ENCODE measurements around the gene TRIM71. TPM values are rescaled to one million over a fixed set of nuclear protein-coding genes. Genes with fewer than 3 reads are reported as not detected.
"Not testable (repeated sequence)": the region's sequence is repeated elsewhere in the genome, so short reads cannot be mapped to it uniquely, and the experiment has no call there.

TRIM71 gene
- total RNA-seq, 1 donor from 2014 or later: 0.52 TPM

DNA sequence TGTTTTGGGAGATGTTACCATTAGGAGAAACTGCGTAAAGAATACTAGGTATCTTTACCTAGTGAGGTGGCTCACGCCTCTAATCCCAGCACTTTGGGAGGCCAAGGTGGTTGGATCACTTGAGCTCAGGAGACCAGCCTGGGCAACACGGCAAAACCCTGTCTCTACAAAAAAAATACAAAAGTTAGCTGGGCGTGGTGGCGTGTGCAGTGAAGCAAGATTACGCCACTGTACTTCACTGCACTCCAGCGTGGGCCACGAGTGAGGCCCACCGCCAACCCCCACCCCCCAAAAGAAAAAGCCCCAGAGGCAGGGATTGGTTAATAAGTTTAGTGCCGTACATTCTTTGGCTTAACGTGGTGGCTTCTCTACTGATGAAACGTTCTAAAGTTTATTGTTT lies 23.5 kb downstream of the TRIM71 start:
- H3K36me3 ChIP-seq (ENCODE audit: control insufficient read depth in 3 of 3, insufficient read depth in 3 of 3, low read length in 3 of 3): no peaks in the 10 kb centered on the region
- no peaks in the 10 kb centered on the region for H3K9me3 ChIP-seq (ENCODE audit: control insufficient read depth in 3 of 3, low read length in 3 of 3)
- no peak overlapping the region for H3K9ac ChIP-seq (ENCODE audit: low read depth in 1 of 3, low read length in 3 of 3)
- H3K4me3 ChIP-seq (ENCODE audit: low read length in 3 of 3): no peak overlapping the region
- H3K4me1 ChIP-seq (ENCODE audit: control insufficient read depth in 3 of 3, insufficient read depth in 3 of 3, low read length in 3 of 3): no peaks in the 10 kb centered on the region
- peaks cover 0 to 17% (median 4%) of the 10 kb centered on the region in 3 donors for H3K27me3 ChIP-seq (ENCODE audit: control insufficient read depth in 3 of 3, insufficient read depth in 3 of 3, low read length in 3 of 3)
- no peak overlapping the region for H3K27ac ChIP-seq (ENCODE audit: low read depth, low read length)

DNA sequence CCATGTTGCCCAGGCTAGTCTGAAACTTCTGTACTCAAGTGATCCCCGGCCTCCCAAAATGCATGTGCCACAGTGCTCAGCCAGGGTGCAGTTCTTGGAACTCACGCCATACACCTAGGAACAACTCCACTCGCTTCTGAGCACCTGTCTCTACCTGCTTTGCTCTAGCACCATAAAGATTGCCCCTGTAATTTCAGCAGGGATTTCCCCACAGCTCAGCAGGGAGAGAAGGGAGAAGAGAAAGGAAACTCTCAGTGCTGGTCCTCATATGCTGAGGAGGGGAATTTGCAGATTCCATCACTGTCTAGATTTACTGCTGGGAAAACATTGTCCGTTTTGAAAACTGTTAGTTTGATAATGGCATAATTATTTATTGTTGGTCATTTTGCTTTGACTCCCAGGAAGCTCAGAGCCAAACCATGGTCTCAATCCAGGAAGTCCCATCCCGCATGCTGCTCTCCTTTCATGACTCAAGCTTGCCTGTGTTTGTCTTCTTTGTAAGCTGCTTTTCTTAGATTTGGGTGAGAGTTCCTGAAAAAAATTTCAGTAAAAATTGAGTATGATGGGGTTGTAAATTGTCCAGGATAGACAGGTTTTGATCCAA lies 24.2 kb downstream of the TRIM71 start:
- Histone ChIP-seq H3K36me3 (ENCODE audit: control insufficient read depth in 3 of 3, insufficient read depth in 3 of 3, low read length in 3 of 3) (no peaks in the 10 kb centered on the region), H3K9ac (ENCODE audit: low read depth in 1 of 3, low read length in 3 of 3) (no peak overlapping the region), H3K4me3 (ENCODE audit: low read length in 3 of 3) (no peak overlapping the region), H3K27ac (ENCODE audit: low read depth, low read length) (no peak overlapping the region), H3K9me3 (ENCODE audit: control insufficient read depth in 3 of 3, low read length in 3 of 3) (no peaks in the 10 kb centered on the region), H3K4me1 (ENCODE audit: control insufficient read depth in 3 of 3, insufficient read depth in 3 of 3, low read length in 3 of 3) (no peaks in the 10 kb centered on the region), H3K27me3 (ENCODE audit: control insufficient read depth in 3 of 3, insufficient read depth in 3 of 3, low read length in 3 of 3) (peaks cover 0 to 15% (median 4%) of the 10 kb centered on the region in 3 donors)

DNA sequence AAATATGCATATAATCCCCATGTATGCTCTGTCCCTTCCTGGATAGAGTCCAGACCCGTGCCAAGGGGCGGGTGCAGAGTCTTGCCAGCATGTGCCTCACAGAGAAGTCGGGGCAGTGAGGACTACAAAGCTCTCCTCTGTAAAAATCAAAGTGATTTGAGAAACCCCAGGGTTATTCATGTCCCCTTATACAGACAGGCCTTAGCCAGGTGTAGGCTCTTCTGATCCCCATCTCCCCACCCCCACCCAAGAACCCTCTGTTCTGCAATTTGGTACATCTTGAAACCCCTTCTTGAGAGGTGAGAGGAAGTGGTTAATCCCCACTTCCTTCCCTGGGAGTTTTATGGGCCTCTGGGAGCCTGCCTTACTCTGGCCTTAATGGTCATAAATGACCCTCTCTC lies 24.7 kb downstream of the TRIM71 start:
- Histone ChIP-seq H3K9me3 (ENCODE audit: control insufficient read depth in 3 of 3, low read length in 3 of 3) (no peaks in the 10 kb centered on the region), H3K36me3 (ENCODE audit: control insufficient read depth in 3 of 3, insufficient read depth in 3 of 3, low read length in 3 of 3) (no peaks in the 10 kb centered on the region), H3K27me3 (ENCODE audit: control insufficient read depth in 3 of 3, insufficient read depth in 3 of 3, low read length in 3 of 3) (peaks cover 0 to 12% (median 4%) of the 10 kb centered on the region in 3 donors), H3K27ac (ENCODE audit: low read depth, low read length) (no peak overlapping the region), H3K9ac (ENCODE audit: low read depth in 1 of 3, low read length in 3 of 3) (no peak overlapping the region), H3K4me3 (ENCODE audit: low read length in 3 of 3) (no peak overlapping the region), H3K4me1 (ENCODE audit: control insufficient read depth in 3 of 3, insufficient read depth in 3 of 3, low read length in 3 of 3) (no peaks in the 10 kb centered on the region)

GRCh38 chr3:32842987-32843386 lies 25.2 kb downstream of the TRIM71 start:
- H3K27ac ChIP-seq (ENCODE audit: low read depth, low read length): no peak overlapping the region
- H3K4me3 ChIP-seq (ENCODE audit: low read length in 3 of 3): no peak overlapping the region
- no peaks in the 10 kb centered on the region for H3K4me1 ChIP-seq (ENCODE audit: control insufficient read depth in 3 of 3, insufficient read depth in 3 of 3, low read length in 3 of 3)
- no peak overlapping the region for H3K9ac ChIP-seq (ENCODE audit: low read depth in 1 of 3, low read length in 3 of 3)
- peaks cover 0 to 8% (median 4%) of the 10 kb centered on the region in 3 donors for H3K27me3 ChIP-seq (ENCODE audit: control insufficient read depth in 3 of 3, insufficient read depth in 3 of 3, low read length in 3 of 3)
- H3K9me3 ChIP-seq (ENCODE audit: control insufficient read depth in 3 of 3, low read length in 3 of 3): no peaks in the 10 kb centered on the region
- H3K36me3 ChIP-seq (ENCODE audit: control insufficient read depth in 3 of 3, insufficient read depth in 3 of 3, low read length in 3 of 3): no peaks in the 10 kb centered on the region

DNA sequence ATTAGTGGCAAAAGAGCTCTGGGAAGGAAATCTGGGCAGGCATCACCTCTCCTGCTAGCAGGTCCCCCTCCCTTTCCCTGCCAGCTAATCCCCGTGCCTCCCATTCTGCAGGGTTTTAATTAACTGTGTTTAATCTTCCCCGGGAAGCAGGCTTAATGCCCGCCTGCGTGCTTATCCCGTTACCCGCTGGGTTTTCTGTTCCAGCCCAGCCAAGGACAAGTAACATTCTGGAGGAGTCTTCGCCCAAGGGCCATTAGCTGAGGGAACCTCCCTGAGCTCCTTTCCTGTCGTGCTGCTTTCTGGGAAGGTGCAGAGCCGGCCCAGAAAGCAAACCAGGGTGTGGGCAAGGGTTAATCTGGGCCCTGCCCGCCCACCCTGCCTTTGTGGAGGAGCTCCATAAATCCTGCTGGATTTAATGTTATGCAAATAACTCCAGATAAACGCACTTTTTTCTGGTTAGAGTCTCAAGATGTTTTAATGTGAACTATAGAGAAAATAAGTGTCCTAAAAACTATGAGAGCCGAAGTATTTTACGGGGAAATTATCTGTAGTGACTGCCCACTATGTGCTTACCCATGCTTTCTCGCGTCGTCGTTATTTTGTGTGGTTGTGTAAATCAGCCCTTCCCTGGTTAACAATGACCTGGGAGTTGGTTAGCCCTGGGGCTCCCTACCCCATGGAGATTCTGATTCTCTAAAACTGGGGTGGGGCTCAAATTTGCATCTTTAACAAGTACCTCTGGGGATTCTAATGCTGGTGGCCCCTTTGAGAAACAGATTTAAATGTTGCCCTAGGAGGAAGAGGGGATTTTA lies 25.9 kb downstream of the TRIM71 start:
- Histone ChIP-seq H3K27me3 (ENCODE audit: control insufficient read depth in 3 of 3, insufficient read depth in 3 of 3, low read length in 3 of 3) (peaks cover 0 to 4% (median 1%) of the 10 kb centered on the region in 3 donors), H3K4me3 (ENCODE audit: low read length in 3 of 3) (no peak overlapping the region), H3K9ac (ENCODE audit: low read depth in 1 of 3, low read length in 3 of 3) (no peak overlapping the region), H3K27ac (ENCODE audit: low read depth, low read length) (no peak overlapping the region), H3K36me3 (ENCODE audit: control insufficient read depth in 3 of 3, insufficient read depth in 3 of 3, low read length in 3 of 3) (no peaks in the 10 kb centered on the region), H3K9me3 (ENCODE audit: control insufficient read depth in 3 of 3, low read length in 3 of 3) (no peaks in the 10 kb centered on the region), H3K4me1 (ENCODE audit: control insufficient read depth in 3 of 3, insufficient read depth in 3 of 3, low read length in 3 of 3) (no peaks in the 10 kb centered on the region)

GRCh38 chr3:32844322-32844654 lies 26.5 kb downstream of the TRIM71 start:
- no peak overlapping the region for H3K9ac ChIP-seq (ENCODE audit: low read depth in 1 of 3, low read length in 3 of 3)
- no peak overlapping the region for H3K4me3 ChIP-seq (ENCODE audit: low read length in 3 of 3)
- no peaks in the 10 kb centered on the region for H3K4me1 ChIP-seq (ENCODE audit: control insufficient read depth in 3 of 3, insufficient read depth in 3 of 3, low read length in 3 of 3)
- H3K9me3 ChIP-seq (ENCODE audit: control insufficient read depth in 3 of 3, low read length in 3 of 3): no peaks in the 10 kb centered on the region
- H3K36me3 ChIP-seq (ENCODE audit: control insufficient read depth in 3 of 3, insufficient read depth in 3 of 3, low read length in 3 of 3): no peaks in the 10 kb centered on the region
- H3K27me3 ChIP-seq (ENCODE audit: control insufficient read depth in 3 of 3, insufficient read depth in 3 of 3, low read length in 3 of 3): peaks cover 0 to 4% (median 0%) of the 10 kb centered on the region in 3 donors
- no peak overlapping the region for H3K27ac ChIP-seq (ENCODE audit: low read depth, low read length)

- Histone ChIP-seq H3K4me1 (ENCODE audit: control insufficient read depth in 3 of 3, insufficient read depth in 3 of 3, low read length in 3 of 3) (no peaks in the 10 kb centered on the region), H3K9ac (ENCODE audit: low read depth in 1 of 3, low read length in 3 of 3) (no peak overlapping the region), H3K27ac (ENCODE audit: low read depth, low read length) (no peak overlapping the region), H3K27me3 (ENCODE audit: control insufficient read depth in 3 of 3, insufficient read depth in 3 of 3, low read length in 3 of 3) (peaks cover 0 to 4% (median 0%) of the 10 kb centered on the region in 3 donors), H3K9me3 (ENCODE audit: control insufficient read depth in 3 of 3, low read length in 3 of 3) (no peaks in the 10 kb centered on the region), H3K4me3 (ENCODE audit: low read length in 3 of 3) (no peak overlapping the region), H3K36me3 (ENCODE audit: control insufficient read depth in 3 of 3, insufficient read depth in 3 of 3, low read length in 3 of 3) (no peaks in the 10 kb centered on the region)
These were observed 27.1 kb downstream of the TRIM71 start for GRCh38 chr3:32844914-32845313.

DNA sequence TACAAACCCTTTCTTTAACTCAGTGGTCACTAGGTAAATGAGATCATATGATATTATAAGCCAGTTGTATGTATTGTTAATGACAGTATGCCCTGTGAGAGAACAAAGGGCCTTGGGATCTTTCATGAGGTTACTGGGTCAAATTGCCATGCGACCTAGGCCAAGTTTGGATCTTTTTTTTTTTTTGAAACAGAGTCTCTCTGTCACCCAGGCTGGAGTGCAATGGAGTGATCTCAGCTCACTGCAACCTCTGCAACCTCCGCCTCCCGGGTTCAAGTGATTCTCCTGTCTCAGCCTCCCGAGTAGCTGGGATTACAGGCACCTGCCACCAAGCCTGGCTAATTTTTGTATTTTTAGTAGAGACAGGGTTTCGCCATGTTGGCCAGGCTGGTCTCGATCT lies 27.7 kb downstream of the TRIM71 start:
- not testable (repeated sequence) for H3K9me3 ChIP-seq (ENCODE audit: control insufficient read depth in 3 of 3, low read length in 3 of 3); H3K4me1 ChIP-seq (ENCODE audit: control insufficient read depth in 3 of 3, insufficient read depth in 3 of 3, low read length in 3 of 3); H3K27me3 ChIP-seq (ENCODE audit: control insufficient read depth in 3 of 3, insufficient read depth in 3 of 3, low read length in 3 of 3); H3K27ac ChIP-seq (ENCODE audit: low read depth, low read length); H3K9ac ChIP-seq (ENCODE audit: low read depth in 1 of 3, low read length in 3 of 3); H3K4me3 ChIP-seq (ENCODE audit: low read length in 3 of 3); H3K36me3 ChIP-seq (ENCODE audit: control insufficient read depth in 3 of 3, insufficient read depth in 3 of 3, low read length in 3 of 3)

GRCh38 chr3:32847045-32847444 lies 29.2 kb downstream of the TRIM71 start:
- not testable (repeated sequence) for H3K36me3 ChIP-seq (ENCODE audit: control insufficient read depth in 3 of 3, insufficient read depth in 3 of 3, low read length in 3 of 3); H3K27ac ChIP-seq (ENCODE audit: low read depth, low read length); H3K4me3 ChIP-seq (ENCODE audit: low read length in 3 of 3); H3K4me1 ChIP-seq (ENCODE audit: control insufficient read depth in 3 of 3, insufficient read depth in 3 of 3, low read length in 3 of 3); H3K27me3 ChIP-seq (ENCODE audit: control insufficient read depth in 3 of 3, insufficient read depth in 3 of 3, low read length in 3 of 3); H3K9ac ChIP-seq (ENCODE audit: low read depth in 1 of 3, low read length in 3 of 3); H3K9me3 ChIP-seq (ENCODE audit: control insufficient read depth in 3 of 3, low read length in 3 of 3)

DNA sequence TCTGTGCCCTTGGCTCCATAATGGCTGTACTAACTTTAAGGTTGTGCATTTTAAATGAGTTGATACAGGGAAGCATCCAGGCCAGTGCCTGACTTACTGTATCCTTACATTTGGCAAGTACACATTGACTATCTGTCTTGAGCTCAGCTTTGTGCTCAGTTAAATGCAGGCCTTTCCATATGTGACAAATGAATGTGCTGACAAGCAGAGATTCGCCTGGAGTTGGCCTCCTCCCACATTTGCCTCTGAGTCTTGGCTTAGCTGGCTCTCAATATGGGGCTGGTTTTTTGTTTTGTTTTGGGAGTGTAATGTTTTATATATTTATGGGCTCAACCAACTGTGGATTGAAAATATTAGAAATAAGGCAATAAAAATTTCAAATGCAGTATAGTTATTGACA lies 29.7 kb downstream of the TRIM71 start:
- Histone ChIP-seq H3K27me3 (ENCODE audit: control insufficient read depth in 3 of 3, insufficient read depth in 3 of 3, low read length in 3 of 3) (no peaks in the 10 kb centered on the region), H3K4me1 (ENCODE audit: control insufficient read depth in 3 of 3, insufficient read depth in 3 of 3, low read length in 3 of 3) (no peaks in the 10 kb centered on the region), H3K9ac (ENCODE audit: low read depth in 1 of 3, low read length in 3 of 3) (no peak overlapping the region)

More for the DNA sequence above, 29.7 kb downstream of the TRIM71 start:
- Histone ChIP-seq H3K9me3 (ENCODE audit: control insufficient read depth in 3 of 3, low read length in 3 of 3) (no peaks in the 10 kb centered on the region), H3K36me3 (ENCODE audit: control insufficient read depth in 3 of 3, insufficient read depth in 3 of 3, low read length in 3 of 3) (no peaks in the 10 kb centered on the region), H3K27ac (ENCODE audit: low read depth, low read length) (no peak overlapping the region), H3K4me3 (ENCODE audit: low read length in 3 of 3) (no peak overlapping the region)

All from skeletal muscle tissue (tissue), 4 donors.